Femur (tissue), 1 donor: ENCODE measurements around the gene SLC35E4.
A peak's percentile ranks its signal among the peaks of the same experiment; 100 is the strongest.

ENCODE experiments used
- DNase-seq: peaks from one replicate; pipeline ENCODE4 v3.0.0-alpha.2; 2017

The SLC35E4 gene

GRCh38 chr22:30695351-30695851, 59.8 kb downstream of the SLC35E4 start:
- DNase-seq: peak; percentile 26

GRCh38 chr22:30695871-30696655, 60.5 kb downstream of the SLC35E4 start:
- DNase-seq: no peak
